Kasumi-1 (cell line): ENCODE data around the gene SCTR.

ENCODE experiments used
- DNase-seq, 2 experiments: peaks; one replicate each; lab custom pipeline; 2025; lab: John Stamatoyannopoulos, UW

The SCTR gene

DNA sequence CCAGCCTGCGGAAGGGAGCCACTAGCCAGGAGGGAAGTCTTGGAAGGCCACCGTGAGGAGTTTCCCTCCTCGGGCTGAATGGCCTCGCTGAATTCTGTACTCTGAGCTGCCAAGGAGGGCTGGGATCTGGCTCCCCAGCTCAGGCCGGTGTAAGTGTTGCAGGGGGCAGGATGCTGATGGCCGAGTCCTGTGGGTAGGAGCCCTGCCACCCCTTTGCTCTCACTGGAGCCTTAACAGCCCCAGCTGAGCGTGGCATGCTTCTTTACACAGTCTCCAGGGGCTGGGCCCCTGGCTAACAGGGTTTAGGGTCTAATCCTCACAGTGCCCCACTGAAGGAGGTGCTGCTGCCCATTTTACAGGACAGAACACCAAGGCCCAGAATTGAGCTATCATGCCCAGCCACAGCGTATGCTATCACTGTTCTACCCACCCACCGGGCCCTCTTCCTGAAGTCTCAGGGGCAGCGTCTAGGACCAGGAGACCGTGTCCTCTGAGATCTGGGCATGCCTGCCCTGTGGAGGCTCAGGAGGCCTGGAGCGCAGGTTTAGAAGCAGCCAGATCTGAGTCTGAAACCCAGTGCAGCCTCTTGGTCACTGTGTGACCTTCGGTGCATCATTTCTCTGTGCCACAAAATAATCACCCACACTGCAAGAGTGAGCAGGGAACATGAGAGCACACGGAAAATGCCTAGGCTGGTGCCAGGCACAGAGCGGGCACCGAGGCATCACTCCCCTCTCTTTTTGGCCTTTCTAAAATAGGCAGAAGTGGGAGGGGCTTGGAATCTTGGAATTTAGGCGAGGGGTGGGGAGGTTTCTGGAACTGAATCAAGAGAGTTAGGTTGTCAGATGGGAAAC is 49.7 kb downstream of the SCTR start:
- DNase-seq = no peak

DNA sequence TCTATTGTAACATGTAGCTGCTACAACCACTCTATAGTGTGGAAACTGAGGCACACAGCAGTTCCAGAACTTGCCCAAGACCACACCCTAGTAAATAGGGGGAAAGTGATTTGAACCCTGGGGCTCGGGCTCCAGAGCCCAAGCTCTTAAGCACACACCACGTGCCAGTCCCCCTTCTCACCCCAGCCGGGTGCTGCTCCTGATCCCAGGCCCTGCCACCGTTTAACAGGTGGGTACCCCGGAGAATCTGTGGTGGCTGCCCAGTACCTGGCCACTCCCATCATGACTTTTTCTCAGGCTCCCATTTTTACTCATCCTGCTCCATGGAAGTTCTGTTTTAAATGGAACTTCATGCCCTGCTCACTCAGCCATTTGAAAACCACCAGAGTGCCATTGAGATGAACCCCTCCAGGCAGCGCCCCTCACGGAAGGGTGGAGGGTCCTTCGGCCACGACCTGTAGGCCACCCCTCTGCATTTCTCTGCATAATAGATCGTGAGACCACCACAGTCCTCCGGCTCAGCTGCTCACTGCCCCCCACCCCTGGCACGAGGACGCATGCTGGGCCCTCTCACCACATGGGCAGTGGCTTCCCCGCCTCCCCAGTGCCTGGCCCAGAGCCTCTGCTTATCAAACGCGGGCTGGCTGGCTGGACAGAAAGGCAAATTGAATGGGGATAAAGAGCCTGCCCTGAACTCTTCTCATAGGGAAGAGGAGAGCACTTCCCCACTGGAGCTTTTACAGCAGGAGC is 50.5 kb downstream of the SCTR start:
- DNase-seq = no peak

DNA sequence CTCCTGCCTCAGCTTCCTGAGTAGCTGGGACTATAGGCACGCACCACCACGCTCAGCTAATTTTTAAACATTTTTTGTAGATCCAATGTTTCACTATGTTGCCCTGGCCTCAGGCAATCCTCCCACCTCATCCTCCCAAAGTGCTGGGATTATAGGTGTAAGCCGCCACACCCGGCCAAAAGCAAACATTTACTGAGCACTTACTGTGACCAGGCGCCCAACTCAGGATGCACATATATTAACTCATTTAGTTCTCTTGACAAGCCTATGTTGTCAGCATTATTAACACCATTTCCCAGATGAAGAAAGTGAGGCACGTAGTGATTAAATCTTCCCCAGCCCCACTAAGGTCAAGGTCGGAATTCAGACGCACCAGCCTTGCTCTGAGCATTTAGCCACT is 51.5 kb downstream of the SCTR start:
- no peak for DNase-seq

DNA sequence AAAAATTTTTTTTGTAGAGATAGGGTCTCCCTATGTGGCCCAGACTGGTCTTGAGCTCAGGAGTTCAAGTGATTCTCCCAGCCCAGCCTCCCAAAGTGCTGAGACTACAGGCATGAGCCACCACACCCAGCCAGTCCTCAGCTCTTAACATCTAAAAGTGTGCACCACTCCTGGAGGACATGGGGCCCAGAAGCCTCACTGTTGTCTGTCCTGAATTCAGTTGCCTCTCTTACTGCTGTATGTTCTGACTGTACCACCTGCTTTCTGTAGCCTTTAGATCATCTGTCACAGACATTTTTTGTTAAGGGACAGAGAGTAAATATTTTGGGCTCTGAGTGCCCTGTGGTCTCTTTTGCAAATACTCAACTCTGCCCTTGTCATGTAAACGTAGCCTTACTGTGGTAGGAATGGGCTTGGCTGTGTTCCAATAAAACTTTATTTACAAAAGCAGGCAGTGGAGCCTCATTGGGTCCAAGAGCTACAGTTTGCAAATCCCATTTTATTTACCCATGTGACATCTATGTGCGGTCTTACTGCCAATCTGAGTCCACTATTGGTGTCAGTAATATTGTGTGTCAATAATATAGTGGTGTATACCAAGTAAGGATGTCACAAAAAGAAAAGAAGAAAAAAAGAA is 54.5 kb downstream of the SCTR start:
- no peak for DNase-seq

DNA sequence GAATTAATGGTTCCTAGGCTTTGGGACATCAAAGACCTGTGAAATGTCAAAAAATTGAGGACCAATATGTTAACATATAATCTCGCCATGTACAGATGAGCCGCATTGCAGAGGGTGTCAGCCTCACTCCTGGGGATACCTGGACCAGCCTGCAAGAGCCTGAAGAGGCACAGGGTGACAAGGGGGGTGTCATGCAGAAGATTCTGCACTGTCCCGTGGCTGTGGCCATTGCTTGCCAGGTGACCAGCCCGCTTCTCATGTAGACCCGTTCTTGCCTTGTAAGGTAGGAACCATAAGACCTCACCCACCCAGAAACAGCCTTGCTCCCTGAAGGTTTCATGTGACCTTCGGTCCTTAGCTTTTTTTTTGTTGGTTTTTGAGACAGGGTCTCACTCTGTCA is 55.2 kb downstream of the SCTR start:
- DNase-seq = no peak

DNA sequence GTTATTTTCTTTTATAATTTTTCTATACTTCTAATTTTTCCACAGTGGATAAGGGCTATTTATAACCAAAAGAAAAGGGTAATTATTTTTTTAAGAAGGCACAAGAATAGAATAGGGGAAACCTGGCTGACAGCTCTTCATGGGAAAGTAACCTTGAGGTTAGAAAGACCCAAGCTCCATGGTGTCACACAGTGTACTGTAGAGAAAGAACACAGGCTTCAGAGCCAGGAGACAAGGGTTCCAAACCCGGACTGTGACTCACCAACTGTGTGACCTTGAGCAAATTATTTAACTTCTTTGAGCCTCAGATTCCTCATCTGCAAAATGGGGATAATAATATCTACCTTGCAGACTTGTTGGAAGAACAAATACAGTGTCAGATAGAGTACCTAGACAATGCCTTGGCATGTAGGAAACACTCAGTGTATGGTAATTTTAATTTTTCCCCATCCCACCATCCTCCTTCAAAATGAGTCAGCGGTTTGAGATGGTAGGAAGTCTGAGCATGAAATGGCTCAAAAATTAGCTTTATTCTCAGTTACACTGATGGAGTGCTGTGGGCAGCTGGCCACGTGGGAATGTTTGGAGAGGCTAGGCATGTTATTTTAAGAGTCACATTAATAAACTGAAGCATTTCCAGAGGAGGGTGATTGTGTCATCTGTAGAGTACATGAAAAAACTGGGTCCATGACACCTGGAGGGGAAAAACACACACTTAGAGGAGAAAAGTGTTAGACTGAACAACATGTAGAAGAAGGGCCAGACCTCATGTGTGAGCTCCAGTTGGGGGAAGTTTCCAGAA is 55.9 kb downstream of the SCTR start:
- DNase-seq = no peak

DNA sequence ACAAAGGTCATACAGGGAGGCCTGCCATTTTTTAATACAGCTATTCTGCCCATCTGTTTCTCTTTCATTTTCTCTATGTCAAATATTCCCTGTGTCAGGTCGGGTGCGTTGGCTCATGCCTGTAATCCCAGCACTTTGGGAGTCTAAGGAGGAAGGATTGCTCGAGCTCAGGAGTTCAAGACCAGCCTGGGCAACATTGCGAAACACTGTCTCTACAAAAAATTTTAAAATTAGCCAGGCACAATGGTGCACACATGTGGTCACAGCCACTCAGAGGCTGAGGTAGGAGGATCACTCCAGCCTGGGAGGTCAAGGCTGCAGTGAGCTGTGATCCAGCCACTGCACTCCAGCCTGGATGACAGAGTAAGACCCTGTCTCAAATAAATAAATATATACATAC is 57.9 kb downstream of the SCTR start:
- no peak for DNase-seq

DNA sequence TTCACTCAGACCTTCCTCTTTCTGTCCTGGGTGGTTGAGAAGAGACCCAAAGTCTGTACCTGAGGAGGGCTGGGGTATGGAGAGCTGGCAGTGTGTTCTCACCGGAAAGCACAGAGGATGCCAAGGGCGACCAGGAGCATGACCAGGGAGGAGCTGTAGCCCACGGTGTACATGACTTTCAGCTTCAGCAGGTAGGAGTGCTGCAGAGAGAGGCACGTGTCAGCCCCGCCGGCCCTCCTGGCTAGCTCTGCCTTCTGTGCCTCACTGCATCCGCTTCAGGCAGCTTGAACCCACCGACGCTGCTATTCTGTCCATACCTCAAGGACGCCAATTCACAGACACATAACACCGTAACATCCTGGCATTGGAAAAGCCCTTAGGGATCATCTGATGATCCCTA is 58.6 kb downstream of the SCTR start:
- no peak for DNase-seq

DNA sequence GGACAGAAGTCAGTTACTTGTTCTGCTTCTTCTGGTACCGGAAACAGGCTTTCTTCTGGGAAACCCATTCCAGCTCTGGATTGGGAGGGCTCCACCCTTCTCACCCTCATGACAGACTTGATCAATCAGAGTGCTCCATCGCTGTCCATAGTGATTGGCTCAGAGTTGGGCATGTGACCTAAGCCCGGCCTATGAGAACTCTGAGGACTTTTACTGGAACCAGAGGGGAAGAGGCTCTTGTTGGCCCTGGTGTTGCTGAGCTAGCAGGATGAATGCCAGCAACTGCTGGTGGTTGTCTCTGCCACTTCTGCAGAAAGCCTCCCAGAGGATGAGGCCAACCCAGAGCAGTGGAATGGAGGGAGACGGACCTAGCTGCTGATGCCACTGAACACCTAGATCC is 59.3 kb downstream of the SCTR start:
- DNase-seq = no peak

DNA sequence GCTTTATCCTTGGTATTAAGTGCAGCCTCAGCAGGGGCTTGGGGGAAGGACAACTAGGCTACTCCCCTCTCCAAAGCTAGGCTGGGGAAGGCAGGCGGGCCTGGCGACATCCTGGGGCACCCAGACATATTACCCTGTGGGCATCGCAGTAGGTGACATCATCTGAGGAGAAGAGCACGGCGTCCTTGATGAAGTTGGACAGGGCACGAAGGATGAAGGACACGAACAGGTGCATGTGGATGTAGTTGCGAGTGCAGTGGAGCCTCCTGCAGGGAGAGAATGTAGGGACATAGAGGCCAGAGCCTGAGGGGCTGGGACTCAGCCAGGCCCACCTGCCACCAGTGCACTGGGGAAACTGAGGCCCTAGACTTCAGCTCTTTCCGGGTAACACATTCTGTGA is 60.3 kb downstream of the SCTR start:
- DNase-seq = no peak

DNA sequence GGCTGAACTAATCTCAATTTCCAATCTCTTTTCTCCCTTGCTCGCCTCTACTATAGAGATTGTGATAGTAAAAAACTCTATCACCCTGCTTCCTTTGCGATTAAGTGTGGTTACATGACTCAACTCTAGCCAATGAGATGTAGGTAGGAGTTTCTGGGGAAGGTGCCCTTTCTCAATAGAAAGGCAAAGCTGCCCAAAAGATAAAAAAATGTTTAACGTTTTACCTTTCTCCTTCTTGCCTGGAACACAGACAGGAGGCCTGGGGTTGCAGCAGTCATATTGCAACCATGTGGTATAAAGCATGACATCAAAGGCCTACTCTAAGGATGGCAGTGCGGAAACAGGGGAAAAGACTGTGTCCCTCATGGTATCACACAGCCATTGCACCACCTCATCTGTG is 61.1 kb downstream of the SCTR start:
- DNase-seq = no peak

DNA sequence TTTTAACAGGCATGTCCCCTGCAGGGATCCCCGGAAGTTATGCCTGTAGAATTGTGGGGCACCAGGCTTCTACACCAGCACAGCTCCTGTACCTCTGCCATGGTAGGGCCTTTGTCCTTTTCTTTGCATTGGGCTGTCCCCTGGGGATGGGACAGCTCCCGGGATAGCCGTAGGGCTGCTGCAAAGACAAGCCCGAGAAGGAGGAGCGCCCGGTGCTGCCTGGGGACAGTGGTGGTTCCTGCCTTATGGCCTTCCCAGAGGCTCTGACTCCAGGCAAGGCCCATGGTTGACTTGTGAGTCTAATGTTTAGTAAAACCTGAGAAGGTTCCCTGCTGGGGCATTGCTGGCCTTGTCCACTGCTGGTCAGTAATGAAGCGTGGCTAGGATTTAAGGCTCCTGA is 61.7 kb downstream of the SCTR start:
- DNase-seq = no peak

DNA sequence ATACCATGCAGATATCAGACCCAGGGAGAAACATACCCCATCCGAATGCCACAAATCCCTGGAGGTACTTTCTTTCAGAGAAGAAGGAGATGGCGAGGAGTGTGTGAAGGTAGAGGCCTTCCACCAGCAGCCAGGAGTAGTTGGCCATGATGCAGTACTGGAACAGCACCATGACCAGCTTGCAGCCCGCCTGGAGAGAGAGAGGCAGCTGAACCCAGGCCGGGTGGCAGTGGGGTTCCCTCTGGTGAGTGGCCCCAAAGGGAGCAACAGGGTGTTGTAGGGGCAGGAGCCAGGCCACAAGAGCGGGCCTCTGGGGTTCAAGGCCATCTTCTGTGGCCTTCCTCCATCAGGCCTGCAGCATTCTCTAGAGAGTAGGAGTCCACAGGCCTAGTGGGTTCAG is 62.5 kb downstream of the SCTR start:
- no peak for DNase-seq

DNA sequence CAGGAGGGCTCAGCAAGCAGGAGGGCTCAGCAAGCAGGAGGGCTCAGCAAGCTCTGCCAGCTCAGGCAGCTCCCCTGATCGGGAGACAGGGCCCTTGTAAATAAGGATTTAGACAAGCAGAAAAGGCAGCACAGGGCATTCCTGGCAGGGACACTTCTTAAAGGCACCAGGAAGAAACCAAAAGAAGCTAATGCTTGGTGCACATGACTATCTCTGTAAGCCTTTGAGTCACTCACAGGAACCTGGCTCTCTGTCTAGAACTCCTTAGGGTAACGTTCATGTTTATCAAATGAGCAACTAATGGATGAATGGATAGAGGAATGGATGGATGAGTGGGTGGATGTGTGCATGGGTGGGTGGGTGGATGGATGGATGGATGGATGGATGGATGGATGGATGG is 64.2 kb downstream of the SCTR start:
- DNase-seq = no peak

DNA sequence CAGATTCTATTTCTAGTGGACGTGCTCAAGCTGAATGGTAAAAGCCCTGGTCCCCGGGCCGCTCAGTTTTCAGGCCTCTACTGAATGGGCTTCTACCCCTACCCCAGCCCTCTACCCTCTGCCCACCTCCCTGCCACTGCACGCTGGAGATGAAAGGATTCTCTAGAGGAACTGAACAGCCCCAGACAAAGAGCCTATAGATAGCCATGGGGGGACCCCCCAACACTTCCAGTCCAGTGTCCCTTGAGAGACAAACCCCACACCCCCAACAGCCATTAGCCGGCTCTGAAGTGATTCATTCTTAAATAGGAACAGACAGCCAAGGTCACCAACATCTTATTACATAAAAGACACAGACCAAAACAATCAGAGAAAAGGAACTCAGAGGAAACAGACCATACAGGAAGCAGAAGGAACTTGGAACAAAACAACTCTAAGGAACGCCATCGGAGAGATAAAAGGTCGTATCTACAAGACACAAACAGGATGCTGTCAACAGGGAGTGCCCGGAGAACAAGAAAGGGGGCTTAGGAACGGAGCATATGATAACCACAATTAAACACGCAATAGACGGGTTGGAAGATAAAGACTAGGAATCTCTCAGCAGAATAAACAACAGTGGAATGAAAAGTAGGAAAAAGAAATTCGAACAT is 69.1 kb downstream of the SCTR start:
- no peak for DNase-seq

DNA sequence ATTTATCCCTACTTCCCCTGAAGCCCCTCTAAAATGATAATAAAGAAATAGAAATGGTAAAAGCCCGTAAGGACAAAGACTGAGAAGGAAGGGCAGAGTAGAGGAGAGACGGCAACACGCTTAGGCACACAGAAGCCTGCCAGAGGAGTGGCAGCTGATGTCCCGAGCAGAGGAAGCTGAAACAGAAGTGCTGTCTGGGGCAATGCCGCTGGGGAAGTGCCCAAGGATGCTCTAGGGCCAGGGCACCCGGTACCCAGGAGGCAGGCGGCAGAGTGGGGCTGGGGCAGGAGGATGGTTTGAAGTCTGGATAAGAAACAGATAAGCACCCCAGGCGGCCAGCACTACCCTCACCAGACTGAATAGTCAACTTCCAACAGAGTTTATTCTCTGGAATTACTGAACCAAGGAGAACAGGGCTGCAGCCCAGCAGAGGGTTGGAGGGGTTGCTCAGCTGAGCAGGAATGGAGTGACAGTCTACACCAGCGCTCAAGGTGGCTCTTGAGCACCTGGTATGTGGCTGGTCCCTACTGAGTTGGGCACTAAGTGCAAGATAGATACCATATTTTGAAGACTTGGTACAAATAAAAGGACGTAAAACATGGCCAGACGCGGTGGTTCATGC is 70.2 kb downstream of the SCTR start:
- DNase-seq = no peak

DNA sequence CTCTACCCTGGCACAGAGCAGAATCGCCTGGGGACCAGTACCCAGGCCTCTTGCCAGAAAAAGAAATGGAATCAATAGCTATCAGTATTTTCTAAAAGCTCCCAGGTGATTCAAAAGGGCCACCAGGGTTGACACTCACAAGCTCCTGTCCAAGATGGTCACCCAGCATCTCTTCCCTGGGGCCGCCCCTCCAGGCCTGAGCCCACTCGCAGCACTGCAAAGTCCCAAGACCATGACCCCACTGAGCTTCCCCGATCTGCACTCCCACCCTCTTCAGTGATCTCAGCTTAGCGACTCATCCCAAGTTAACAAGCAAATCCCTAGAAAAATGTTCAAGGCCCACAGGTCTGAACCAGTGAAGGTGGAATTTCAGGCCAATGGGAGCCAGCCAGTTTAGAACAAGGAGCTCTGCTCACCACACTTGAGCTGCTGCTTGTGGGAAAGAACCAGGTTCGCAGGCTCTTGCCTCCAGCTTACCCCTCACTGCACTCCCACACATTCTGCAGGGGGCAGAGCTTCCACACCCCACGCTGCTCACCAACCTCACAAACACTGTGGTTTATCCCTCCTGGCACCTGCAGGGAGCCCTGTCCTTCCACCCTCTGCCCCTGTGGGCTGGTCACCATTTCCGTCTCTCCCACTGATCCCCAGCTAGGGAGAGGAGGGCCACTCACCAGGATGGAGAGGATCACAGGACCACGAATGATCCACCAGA is 72.8 kb downstream of the SCTR start:
- no peak for DNase-seq

DNA sequence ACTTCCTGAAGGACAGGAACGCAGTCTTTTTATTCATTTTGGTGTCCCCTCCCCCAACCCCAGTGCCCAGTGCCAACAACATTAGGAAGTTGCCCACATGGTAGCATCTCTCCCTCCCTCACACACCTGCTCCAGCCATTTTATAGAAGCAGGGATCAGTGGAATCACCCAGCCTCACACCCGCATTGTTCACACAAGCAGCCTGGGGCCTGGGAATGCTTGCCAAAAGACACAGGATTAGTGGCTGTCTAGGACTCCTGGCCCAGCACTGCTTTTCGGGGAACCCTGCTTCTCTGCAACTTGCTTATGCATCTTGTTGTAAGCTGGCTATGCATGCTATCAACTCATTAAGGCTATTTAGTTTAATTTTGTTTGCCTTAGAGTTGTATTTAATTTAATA is 74.8 kb downstream of the SCTR start:
- no peak for DNase-seq

DNA sequence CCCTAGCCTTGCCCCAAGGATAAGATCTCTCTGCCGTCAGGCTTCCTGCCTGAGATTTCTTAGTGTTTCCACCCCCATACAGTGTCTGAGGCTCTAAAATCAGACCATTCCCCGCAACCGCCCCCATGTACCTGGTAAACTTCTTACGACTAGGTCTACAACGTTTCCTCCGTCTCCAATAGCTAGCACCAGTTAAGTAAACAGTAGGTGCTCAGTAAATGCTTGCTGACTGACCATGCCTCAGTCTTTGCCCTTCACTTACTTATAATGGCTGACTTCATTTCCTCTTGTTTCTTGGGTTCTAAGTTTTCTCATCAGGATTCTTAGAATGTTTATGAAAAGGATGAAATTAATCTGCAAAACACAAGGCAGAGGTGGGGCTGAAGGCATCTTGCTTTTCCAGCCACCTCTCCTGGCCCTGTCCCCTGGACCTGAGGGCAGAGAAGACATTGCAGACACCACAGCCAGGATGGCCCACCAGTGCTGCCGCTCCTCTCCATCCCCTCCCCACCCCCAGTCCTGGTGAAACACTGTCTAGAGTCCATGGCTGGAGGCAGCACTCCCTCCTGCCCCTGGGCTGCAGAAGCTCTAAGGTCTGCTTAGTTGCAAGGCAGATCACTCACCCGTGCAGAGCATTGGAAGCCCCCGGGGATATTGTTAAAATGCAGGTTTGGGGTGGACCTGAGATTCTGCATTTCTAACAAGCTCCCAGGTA is 75.7 kb downstream of the SCTR start:
- DNase-seq = no peak

DNA sequence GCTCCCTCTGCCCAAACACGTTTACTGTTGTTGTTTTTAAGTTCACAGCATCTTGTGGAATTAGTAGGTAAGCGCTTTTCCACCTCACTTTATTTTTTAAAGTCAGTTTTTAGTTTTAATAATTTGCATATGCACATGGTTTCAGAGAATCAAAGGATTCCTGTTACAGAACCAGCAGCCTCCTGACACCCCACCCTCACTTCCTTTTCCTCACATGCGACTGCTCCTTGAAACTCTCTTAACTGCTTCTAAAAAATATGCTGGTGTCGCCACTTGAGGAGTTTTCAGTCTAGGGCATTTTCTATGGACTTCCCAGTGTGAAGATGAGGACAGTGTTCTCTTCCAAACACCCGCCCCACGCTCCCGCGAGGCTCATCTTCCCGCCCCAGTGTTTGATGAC is 78.2 kb downstream of the SCTR start:
- DNase-seq = no peak
